Measurements from ENCODE around the gene PERM1. TPM values are rescaled to one million over a fixed set of nuclear protein-coding genes. Genes with fewer than 3 reads are reported as not detected.

Gene PERM1
- total and polyA plus RNA-seq, 2 of the 8 experiments (the other 6 are each of a cell fraction or from before 2014, with no cell fraction given): not detected

DNA sequence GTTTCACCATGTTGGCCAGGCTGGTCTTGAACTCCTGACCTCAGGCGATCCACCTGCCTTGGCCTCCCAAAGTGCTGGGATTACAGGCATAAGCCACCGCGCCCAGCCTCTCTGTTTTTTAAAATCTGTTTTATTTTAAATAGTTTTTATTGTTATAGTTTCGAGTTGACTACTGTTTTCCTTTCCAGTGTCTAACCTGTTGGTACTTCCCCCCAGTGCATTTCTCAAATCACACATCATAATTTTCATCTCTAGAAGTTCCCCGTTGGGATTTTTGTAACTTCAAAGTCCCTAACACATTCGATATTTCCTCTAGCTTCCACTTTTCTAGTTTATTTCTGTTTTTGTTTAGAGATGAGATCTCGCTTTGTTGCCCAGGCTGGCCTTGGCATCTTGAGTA, 10.5 kb upstream of the PERM1 start (continued):
- TF ChIP-seq CHD7 (IDR thresholded peaks at IDR 0.05; ENCODE audit: insufficient replicate concordance, low read length) (no peak), SUZ12 (IDR thresholded peaks at IDR 0.05; ENCODE audit: low read length) (no peak), NANOG (IDR thresholded peaks at IDR 0.05; ENCODE audit: insufficient read depth, low read depth, low read length, poor library complexity, severe bottlenecking) (no peak), SIN3A (conservative IDR thresholded peaks at IDR 0.05 in 1 of 2, IDR thresholded peaks at IDR 0.05 in 1 of 2; ENCODE audit: low read depth in 1 of 2, low read length in 2 of 2) (no peak)
- TF ChIP-seq, protein P1, sequence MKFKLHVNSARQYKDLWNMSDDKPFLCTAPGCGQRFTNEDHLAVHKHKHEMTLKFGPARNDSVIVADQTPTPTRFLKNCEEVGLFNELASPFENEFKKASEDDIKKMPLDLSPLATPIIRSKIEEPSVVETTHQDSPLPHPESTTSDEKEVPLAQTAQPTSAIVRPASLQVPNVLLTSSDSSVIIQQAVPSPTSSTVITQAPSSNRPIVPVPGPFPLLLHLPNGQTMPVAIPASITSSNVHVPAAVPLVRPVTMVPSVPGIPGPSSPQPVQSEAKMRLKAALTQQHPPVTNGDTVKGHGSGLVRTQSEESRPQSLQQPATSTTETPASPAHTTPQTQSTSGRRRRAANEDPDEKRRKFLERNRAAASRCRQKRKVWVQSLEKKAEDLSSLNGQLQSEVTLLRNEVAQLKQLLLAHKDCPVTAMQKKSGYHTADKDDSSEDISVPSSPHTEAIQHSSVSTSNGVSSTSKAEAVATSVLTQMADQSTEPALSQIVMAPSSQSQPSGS (IDR thresholded peaks at IDR 0.05; ENCODE audit: low read length): no peak
